Common myeloid progenitor, CD34-positive (primary cell): ENCODE measurements around the gene COG7.

Source experiments
- CTCF ChIA-PET: fragments of 350-600 bp; sonication (Branson Sonifier 250); formaldehyde crosslinking; loops from one replicate; lab custom pipeline; 2021; ENCODE audit warnings: antibody characterized with exemption; lab: Charles Lee
- POLR2A ChIA-PET: fragments of 350-600 bp; sonication (Branson Sonifier 250); formaldehyde crosslinking; loops from one replicate; lab custom pipeline; 2021; ENCODE audit warnings: antibody characterized with exemption; lab: Charles Lee
- DNase-seq, 3 donors: peaks; one replicate each; pipeline versions ENCODE4 v3.0.0 to v3.0.0-alpha.2; 2013
- H3K27ac ChIP-seq, 2 experiments: 1 replicate in 1 of 2; 2 replicates in 1 of 2; pipeline ENCODE4 v1.7.0; 2013; ENCODE audit warnings: inconsistent platforms in 2 of 2, low read length in 2 of 2, mild to moderate bottlenecking in 2 of 2, low read depth in 1 of 2, moderate library complexity in 1 of 2; ENCODE audit not compliant: severe bottlenecking in 2 of 2, insufficient read depth in 1 of 2, poor library complexity in 1 of 2
- H3K27me3 ChIP-seq, 5 experiments: replicated peaks in 2 of 5; 1 replicate in 3 of 5; 2 replicates in 2 of 5; pipeline versions ENCODE4 v1.6.1 to v1.7.0; 2013; ENCODE audit warnings: low read length in 4 of 5, mild to moderate bottlenecking in 2 of 5, moderate library complexity in 2 of 5, inconsistent platforms in 1 of 5; ENCODE audit not compliant: insufficient read depth in 5 of 5, control insufficient read depth in 4 of 5
- H3K36me3 ChIP-seq, 4 experiments: 1 replicate in 2 of 4; 2 replicates in 2 of 4; pipeline versions ENCODE4 v1.6.1 to v1.7.0; 2013; ENCODE audit warnings: low read length in 3 of 4, control low read depth in 1 of 4, mild to moderate bottlenecking in 1 of 4; ENCODE audit not compliant: control insufficient read depth in 4 of 4, insufficient read depth in 4 of 4
- H3K4me1 ChIP-seq, 4 experiments: 1 replicate in 3 of 4; 2 replicates in 1 of 4; pipeline versions ENCODE4 v1.6.1 to v1.7.1; 2013; ENCODE audit warnings: low read length in 3 of 4, mild to moderate bottlenecking in 3 of 4, control low read depth in 1 of 4, inconsistent platforms in 1 of 4, moderate library complexity in 1 of 4; ENCODE audit not compliant: control insufficient read depth in 4 of 4, insufficient read depth in 4 of 4; ENCODE audit errors: control extremely low read depth in 1 of 4
- H3K4me3 ChIP-seq, 7 experiments: 1 replicate in 4 of 7; 2 replicates in 3 of 7; pipeline versions ENCODE4 v1.5.1 to v1.7.0; 2013; ENCODE audit warnings: mild to moderate bottlenecking in 7 of 7, low read length in 6 of 7, moderate library complexity in 6 of 7, inconsistent platforms in 2 of 7, low read depth in 2 of 7, control low read depth in 1 of 7; ENCODE audit not compliant: insufficient read depth in 4 of 7, control insufficient read depth in 1 of 7; ENCODE audit errors: extremely low read depth in 1 of 7
- H3K9me3 ChIP-seq, 5 experiments: 1 replicate in 4 of 5; 2 replicates in 1 of 5; pipeline versions ENCODE4 v1.6.1 to v1.7.1; 2013; ENCODE audit warnings: low read length in 4 of 5, mild to moderate bottlenecking in 2 of 5, inconsistent platforms in 1 of 5, low read depth in 1 of 5, moderate library complexity in 1 of 5; ENCODE audit not compliant: control insufficient read depth in 4 of 5, insufficient read depth in 2 of 5; ENCODE audit errors: control extremely low read depth in 1 of 5
- WGBS: methylation state at CpG from one replicate; pipeline ENCODE4 v1.1.5; 2013; ENCODE audit not compliant: insufficient coverage; 5-methylcytosine and 5-hydroxymethylcytosine counted together

COG7 gene

DNA sequence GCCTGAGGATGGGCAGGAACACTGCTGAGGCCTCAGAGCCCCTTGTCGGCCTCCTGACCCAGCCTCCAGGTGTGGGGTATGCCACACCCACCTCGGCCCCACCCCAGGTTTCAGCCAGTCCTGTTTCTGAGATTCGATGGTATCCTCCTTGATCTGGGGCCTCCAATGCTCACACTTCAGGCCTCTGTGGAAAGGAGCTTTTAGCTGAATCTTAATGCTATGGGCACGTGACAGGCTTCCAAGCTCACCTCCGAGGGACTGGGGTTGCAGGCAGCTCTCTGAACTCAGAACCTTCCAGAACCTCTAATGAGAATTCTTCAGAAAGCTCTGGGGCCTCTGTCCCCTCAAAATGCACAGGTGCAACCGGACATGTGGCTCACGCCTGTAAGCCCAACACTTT is 96.0 kb downstream of the COG7 start:
- Histone ChIP-seq H3K9me3 (peaks cover 0 to 2% (median 0%) of the 10 kb centered on the region in 5 experiments), H3K27me3 (no peaks in the 10 kb centered on the region), H3K27ac (no peak overlapping the region), H3K4me3 (no peak overlapping the region), H3K36me3 (no peaks in the 10 kb centered on the region), H3K4me1 (no peaks in the 10 kb centered on the region)
- WGBS: 91% methylated on average over 5 of the region's 7 CpGs
- no peak for DNase-seq
- ChIA-PET POLR2A (no interaction called here), CTCF (no interaction called here)

DNA sequence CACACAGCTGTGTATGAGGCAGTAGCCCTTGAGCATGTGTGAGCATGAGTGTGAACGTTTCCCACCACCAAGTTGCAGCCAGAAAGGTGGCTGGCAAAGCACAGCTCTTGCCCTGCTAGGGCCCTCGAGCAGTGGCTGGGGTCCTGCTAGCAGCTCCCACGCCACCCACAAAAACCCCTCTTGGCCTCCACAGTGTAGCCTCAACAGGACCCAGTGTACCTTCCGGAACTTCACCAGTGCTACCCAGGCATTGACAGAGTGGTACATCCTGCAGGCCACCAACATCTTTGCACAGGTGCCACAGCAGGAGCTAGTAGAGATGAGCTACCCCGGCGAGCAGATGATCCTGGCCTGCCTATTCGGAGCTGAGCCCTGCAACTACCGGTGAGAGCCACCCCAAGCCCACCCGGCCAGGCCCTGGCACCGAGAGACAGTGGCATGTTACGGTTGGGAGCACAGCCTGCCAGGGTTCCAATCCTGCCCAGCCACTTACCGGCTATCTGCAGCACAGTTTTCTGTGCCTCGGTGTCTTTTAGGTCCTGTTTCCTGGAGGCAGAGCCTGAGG is 97.8 kb downstream of the COG7 start:
- peaks cover 0 to 2% (median 0%) of the 10 kb centered on the region in 5 experiments for H3K27me3 ChIP-seq
- no peaks in the 10 kb centered on the region for H3K4me1 ChIP-seq
- no peak for DNase-seq
- H3K4me3 ChIP-seq: no peak overlapping the region
- no peaks in the 10 kb centered on the region for H3K36me3 ChIP-seq
- WGBS: 93% methylated on average over 13 of the region's 13 CpGs
- ChIA-PET CTCF (no interaction called here), POLR2A (no interaction called here)
- H3K27ac ChIP-seq: no peak overlapping the region
- H3K9me3 ChIP-seq: peaks cover 0 to 2% (median 0%) of the 10 kb centered on the region in 5 experiments

DNA sequence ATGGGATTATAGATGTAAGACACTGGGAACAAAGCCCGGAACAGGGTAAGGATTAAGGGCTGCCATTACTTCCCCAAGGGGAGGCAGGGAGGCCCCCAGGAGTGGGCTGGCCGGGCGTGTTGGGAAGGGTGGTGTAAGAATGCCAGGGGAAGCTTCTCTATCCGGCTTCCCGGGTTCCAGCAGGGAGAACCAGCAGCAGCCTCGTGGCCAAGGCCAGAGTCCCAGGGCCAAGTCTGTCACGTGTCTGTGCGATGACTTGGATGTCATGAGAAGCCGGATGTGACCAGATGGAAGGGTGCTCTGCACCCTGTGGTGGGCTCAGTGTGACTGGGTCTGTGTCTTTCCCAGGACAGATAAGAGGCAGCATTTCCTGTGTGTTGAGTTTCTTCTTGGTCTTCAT is 98.7 kb downstream of the COG7 start:
- POLR2A ChIA-PET: no interaction called here
- Histone ChIP-seq H3K9me3 (peaks cover 0 to 2% (median 0%) of the 10 kb centered on the region in 5 experiments), H3K27ac (no peak overlapping the region), H3K27me3 (peaks cover 0 to 6% (median 0%) of the 10 kb centered on the region in 5 experiments), H3K36me3 (no peaks in the 10 kb centered on the region), H3K4me3 (no peak overlapping the region), H3K4me1 (no peaks in the 10 kb centered on the region)
- no peak for DNase-seq
- CTCF ChIA-PET: interaction anchor here (1.6 kb wide), 1 partner anchor 13 kb away, joined by 3 read pairs; no protein-coding TSS in a partner anchor
- 93% methylated on average over 8 of the region's 9 CpGs for WGBS

DNA sequence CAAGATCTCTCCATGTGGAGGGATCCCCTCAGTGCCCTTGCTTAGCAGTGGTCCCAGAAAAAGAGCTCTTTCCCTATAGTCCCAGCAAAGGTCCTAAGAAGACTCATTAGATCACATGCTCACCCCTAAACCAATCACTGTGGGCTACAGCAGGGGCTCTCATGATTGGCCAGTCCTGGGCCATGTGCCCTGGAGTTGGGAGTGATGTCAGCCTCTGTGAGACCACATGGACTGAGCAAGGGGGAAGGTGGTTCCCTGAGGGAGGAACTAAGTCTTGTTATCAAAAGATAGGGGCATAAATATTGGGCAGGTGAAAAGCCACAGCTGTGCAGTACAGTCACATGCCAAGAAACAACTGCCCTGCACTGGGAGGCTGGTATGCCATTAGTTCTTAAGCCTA is 99.5 kb downstream of the COG7 start:
- H3K4me1 ChIP-seq: no peaks in the 10 kb centered on the region
- no peak for DNase-seq
- H3K27me3 ChIP-seq: peaks cover 0 to 10% (median 0%) of the 10 kb centered on the region in 5 experiments
- POLR2A ChIA-PET: no interaction called here
- no peak overlapping the region for H3K27ac ChIP-seq
- H3K36me3 ChIP-seq: no peaks in the 10 kb centered on the region
- CTCF ChIA-PET: interaction anchor here (1.6 kb wide), 1 partner anchor 13 kb away, joined by 3 read pairs; no protein-coding TSS in a partner anchor
- H3K9me3 ChIP-seq: peaks cover 0 to 2% (median 0%) of the 10 kb centered on the region in 5 experiments
- H3K4me3 ChIP-seq: no peak overlapping the region

DNA sequence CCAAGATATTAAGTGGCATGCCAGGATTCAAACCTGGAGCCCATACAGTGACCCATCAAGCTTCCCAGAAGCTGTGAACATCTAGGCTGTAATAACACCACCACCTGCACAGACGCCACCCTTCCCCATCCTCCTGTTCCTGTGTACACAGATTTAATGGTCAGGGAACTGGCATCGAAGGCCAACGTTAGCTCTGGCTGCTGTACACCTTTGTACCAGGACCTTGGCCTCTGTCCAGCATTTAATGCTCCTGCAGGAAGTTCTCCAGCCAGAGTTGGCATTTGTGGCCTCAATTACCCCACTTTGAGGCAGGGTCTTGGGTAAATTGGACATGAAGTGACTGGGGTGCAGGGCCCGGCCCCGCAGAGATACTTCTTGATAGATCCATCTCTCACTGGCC is 101.6 kb downstream of the COG7 start:
- H3K9me3 ChIP-seq: peaks cover 0 to 2% (median 0%) of the 10 kb centered on the region in 5 experiments
- WGBS: 100% methylated on average over 2 of the region's 5 CpGs
- no peak overlapping the region for H3K4me3 ChIP-seq
- no peak overlapping the region for H3K27ac ChIP-seq
- CTCF ChIA-PET: no interaction called here
- H3K27me3 ChIP-seq: peaks cover 0 to 12% (median 0%) of the 10 kb centered on the region in 5 experiments
- no peaks in the 10 kb centered on the region for H3K36me3 ChIP-seq
- POLR2A ChIA-PET: no interaction called here
- no peak for DNase-seq
- H3K4me1 ChIP-seq: no peaks in the 10 kb centered on the region

DNA sequence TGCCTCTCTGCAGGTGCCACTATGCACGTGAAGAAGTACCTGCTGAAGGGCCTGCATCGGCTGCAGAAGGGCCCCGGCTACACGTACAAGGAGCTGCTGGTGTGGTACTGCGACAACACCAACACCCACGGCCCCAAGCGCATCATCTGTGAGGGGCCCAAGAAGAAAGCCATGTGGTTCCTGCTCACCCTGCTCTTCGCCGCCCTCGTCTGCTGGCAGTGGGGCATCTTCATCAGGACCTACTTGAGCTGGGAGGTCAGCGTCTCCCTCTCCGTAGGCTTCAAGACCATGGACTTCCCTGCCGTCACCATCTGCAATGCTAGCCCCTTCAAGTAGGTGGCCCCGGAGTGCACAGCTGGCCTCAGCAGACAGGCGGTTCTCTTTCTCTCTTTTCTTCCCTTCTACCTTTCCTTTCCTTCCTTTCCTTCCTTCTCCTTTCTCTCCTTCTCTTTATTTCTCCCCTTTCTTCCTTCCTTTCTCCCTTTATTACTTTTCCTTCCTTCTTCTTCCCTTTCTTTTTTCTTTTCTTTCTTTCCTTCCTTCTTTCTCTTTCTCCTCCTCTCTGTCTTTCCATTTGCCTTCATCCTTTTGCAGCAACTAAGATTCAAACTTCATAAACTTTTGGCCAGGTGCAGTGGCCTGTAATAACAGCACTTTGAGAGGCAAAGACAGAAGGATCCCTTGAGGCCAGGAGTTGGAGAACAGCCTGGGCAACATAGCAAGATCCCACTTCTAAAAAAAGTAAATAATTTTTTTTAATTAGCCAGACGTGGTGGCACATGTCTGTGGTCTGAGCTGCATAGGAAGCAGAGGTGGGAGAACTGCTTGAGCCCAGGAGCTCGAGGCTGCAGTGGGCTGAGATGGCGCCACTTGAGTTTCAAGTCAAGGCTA is 104.2 kb downstream of the COG7 start:
- Histone ChIP-seq H3K36me3 (no peaks in the 10 kb centered on the region), H3K27ac (no peak overlapping the region), H3K9me3 (peaks cover 0 to 2% (median 0%) of the 10 kb centered on the region in 5 experiments), H3K27me3 (peaks cover 0 to 12% (median 0%) of the 10 kb centered on the region in 5 experiments), H3K4me3 (no peak overlapping the region), H3K4me1 (no peaks in the 10 kb centered on the region)
- 57% methylated on average over 14 of the region's 18 CpGs for WGBS
- DNase-seq: no peak
- POLR2A ChIA-PET: no interaction called here
- CTCF ChIA-PET: no interaction called here

DNA sequence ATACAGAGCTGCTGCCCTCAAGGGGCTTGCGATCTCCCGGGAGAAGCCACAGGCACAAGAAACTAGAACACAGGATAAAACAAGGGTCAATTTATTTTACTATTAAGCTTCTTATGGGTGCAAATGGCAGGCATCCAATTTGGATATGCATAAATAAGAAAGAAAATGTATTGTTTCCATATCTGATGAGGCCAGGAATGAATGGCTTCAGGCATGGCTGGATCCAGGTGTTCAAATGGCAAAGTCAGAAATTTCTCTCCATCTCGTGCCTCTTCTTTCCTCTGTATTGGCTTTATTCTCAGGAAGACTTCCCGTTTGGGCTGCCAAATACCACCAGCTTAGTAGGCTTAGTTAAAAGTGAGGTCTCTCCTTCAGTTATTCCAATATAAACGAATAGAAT is 107.8 kb downstream of the COG7 start:
- Histone ChIP-seq H3K4me1 (no peaks in the 10 kb centered on the region), H3K36me3 (no peaks in the 10 kb centered on the region), H3K9me3 (no peaks in the 10 kb centered on the region), H3K4me3 (no peak overlapping the region), H3K27ac (no peak overlapping the region), H3K27me3 (peaks cover 0 to 12% (median 0%) of the 10 kb centered on the region in 5 experiments)
- ChIA-PET POLR2A (no interaction called here), CTCF (no interaction called here)
- DNase-seq: no peak
- WGBS: 100% methylated on average over 3 of the region's 5 CpGs
